ENCODE data around the gene ATP6AP1.

Gene ATP6AP1

GRCh38 chrX:154471839-154472684 is 43.6 kb downstream of the ATP6AP1 start:
- DNase-seq (ENCODE audit: insufficient read length) (no peak), FAIRE-seq (no peak)
- no peak for TF ChIP-seq TAF1 (IDR thresholded peaks at IDR 0.05; ENCODE audit: borderline replicate concordance, low read depth, low read length)
- no peak for TF ChIP-seq POLR2A (IDR thresholded peaks at IDR 0.05; ENCODE audit: low read depth, low read length)
- TF ChIP-seq POLR2AphosphoS5 (IDR thresholded peaks at IDR 0.05; ENCODE audit: low read depth, low read length): no peak

- TF ChIP-seq POLR2A (IDR thresholded peaks at IDR 0.05; ENCODE audit: low read depth, low read length) (no peak), TAF1 (IDR thresholded peaks at IDR 0.05; ENCODE audit: borderline replicate concordance, low read depth, low read length) (no peak), POLR2AphosphoS5 (IDR thresholded peaks at IDR 0.05; ENCODE audit: low read depth, low read length) (no peak)
- FAIRE-seq (no peak), DNase-seq (ENCODE audit: insufficient read length) (no peak)
Observed at GRCh38 chrX:154472685-154473632, 44.5 kb downstream of the ATP6AP1 start.

- DNase-seq (ENCODE audit: insufficient read length): no peak
- TF ChIP-seq TAF1 (IDR thresholded peaks at IDR 0.05; ENCODE audit: borderline replicate concordance, low read depth, low read length) (no peak), POLR2A (IDR thresholded peaks at IDR 0.05; ENCODE audit: low read depth, low read length) (no peak), POLR2AphosphoS5 (IDR thresholded peaks at IDR 0.05; ENCODE audit: low read depth, low read length) (no peak)
- no peak for FAIRE-seq
Observed at GRCh38 chrX:154473683-154474082, 45.2 kb downstream of the ATP6AP1 start.

GRCh38 chrX:154476821-154477220 is 48.3 kb downstream of the ATP6AP1 start:
- TF ChIP-seq TAF1 (IDR thresholded peaks at IDR 0.05; ENCODE audit: borderline replicate concordance, low read depth, low read length) (no peak), POLR2A (IDR thresholded peaks at IDR 0.05; ENCODE audit: low read depth, low read length) (no peak), POLR2AphosphoS5 (IDR thresholded peaks at IDR 0.05; ENCODE audit: low read depth, low read length) (no peak)

GRCh38 chrX:154477891-154478477 is 49.5 kb downstream of the ATP6AP1 start:
- no peak for DNase-seq (ENCODE audit: insufficient read length)
- TF ChIP-seq POLR2A (IDR thresholded peaks at IDR 0.05; ENCODE audit: low read depth, low read length) (no peak), TAF1 (IDR thresholded peaks at IDR 0.05; ENCODE audit: borderline replicate concordance, low read depth, low read length) (no peak), POLR2AphosphoS5 (IDR thresholded peaks at IDR 0.05; ENCODE audit: low read depth, low read length) (no peak)
- peak; percentile 67 for FAIRE-seq

More at GRCh38 chrX:154476821-154477220, 48.3 kb downstream of the ATP6AP1 start:
- DNase-seq (ENCODE audit: insufficient read length) (no peak), FAIRE-seq (no peak)

GRCh38 chrX:154478728-154479622 is 50.5 kb downstream of the ATP6AP1 start, which contains the start of gene LAGE3:
Gene LAGE3, minus strand, starts transcription at chrX:154479281. Its CDS starts 366 bp downstream, at chrX:154478915.
- TF ChIP-seq POLR2A (IDR thresholded peaks at IDR 0.05; ENCODE audit: low read depth, low read length): peak; percentile 63; the same call in 1 of the 2 replicates
- TF ChIP-seq POLR2AphosphoS5 (IDR thresholded peaks at IDR 0.05; ENCODE audit: low read depth, low read length): no peak
- no peak for TF ChIP-seq TAF1 (IDR thresholded peaks at IDR 0.05; ENCODE audit: borderline replicate concordance, low read depth, low read length)
- DNase-seq (ENCODE audit: insufficient read length): peak; percentile 92
- FAIRE-seq: peak; percentile 93

- FAIRE-seq (no peak), DNase-seq (ENCODE audit: insufficient read length) (no peak)
- no peak for TF ChIP-seq POLR2AphosphoS5 (IDR thresholded peaks at IDR 0.05; ENCODE audit: low read depth, low read length)
- no peak for TF ChIP-seq TAF1 (IDR thresholded peaks at IDR 0.05; ENCODE audit: borderline replicate concordance, low read depth, low read length)
- TF ChIP-seq POLR2A (IDR thresholded peaks at IDR 0.05; ENCODE audit: low read depth, low read length): no peak
Observed at GRCh38 chrX:154481195-154481594, 52.7 kb downstream of the ATP6AP1 start.

GRCh38 chrX:154481911-154482601 is 53.6 kb downstream of the ATP6AP1 start:
- DNase-seq (ENCODE audit: insufficient read length): no peak
- FAIRE-seq: no peak
- no peak for TF ChIP-seq TAF1 (IDR thresholded peaks at IDR 0.05; ENCODE audit: borderline replicate concordance, low read depth, low read length)
- TF ChIP-seq POLR2A (IDR thresholded peaks at IDR 0.05; ENCODE audit: low read depth, low read length): no peak
- TF ChIP-seq POLR2AphosphoS5 (IDR thresholded peaks at IDR 0.05; ENCODE audit: low read depth, low read length): no peak

- TF ChIP-seq POLR2A (IDR thresholded peaks at IDR 0.05; ENCODE audit: low read depth, low read length): 0 out of 2 replicates have a peak, but pooled peaks have one; percentile 1
- no peak for TF ChIP-seq POLR2AphosphoS5 (IDR thresholded peaks at IDR 0.05; ENCODE audit: low read depth, low read length)
- FAIRE-seq (no peak), DNase-seq (ENCODE audit: insufficient read length) (no peak)
Observed at GRCh38 chrX:154482786-154483185, 54.3 kb downstream of the ATP6AP1 start.

- TF ChIP-seq POLR2A (IDR thresholded peaks at IDR 0.05; ENCODE audit: low read depth, low read length): no peak
- TF ChIP-seq TAF1 (IDR thresholded peaks at IDR 0.05; ENCODE audit: borderline replicate concordance, low read depth, low read length): no peak
- no peak for TF ChIP-seq POLR2AphosphoS5 (IDR thresholded peaks at IDR 0.05; ENCODE audit: low read depth, low read length)
- DNase-seq (ENCODE audit: insufficient read length) (no peak), FAIRE-seq (no peak)
Observed at GRCh38 chrX:154483325-154483724, 54.8 kb downstream of the ATP6AP1 start.

Measured in GM12892 (cell line).